Rectal smooth muscle tissue (tissue), 1 donor: ENCODE measurements around the gene GRIN2A.

Experiments
- H3K27ac ChIP-seq: one replicate; pipeline ENCODE4 v1.7.0; 2013; ENCODE audit warnings: low read depth, low read length, inconsistent platforms
- H3K27me3 ChIP-seq: one replicate; pipeline ENCODE4 v1.7.0; 2013; ENCODE audit warnings: low read length; ENCODE audit not compliant: control insufficient read depth, insufficient read depth
- H3K36me3 ChIP-seq: one replicate; pipeline ENCODE4 v1.7.0; 2013; ENCODE audit warnings: low read length; ENCODE audit not compliant: control insufficient read depth, insufficient read depth
- H3K4me1 ChIP-seq: one replicate; pipeline ENCODE4 v1.7.0; 2013; ENCODE audit warnings: low read length; ENCODE audit not compliant: control insufficient read depth, insufficient read depth
- H3K4me3 ChIP-seq: one replicate; pipeline ENCODE4 v1.7.0; 2013; ENCODE audit warnings: low read length
- H3K9ac ChIP-seq: one replicate; pipeline ENCODE4 v1.7.0; 2013; ENCODE audit warnings: low read length

Gene GRIN2A

GRCh38 chr16:10206865-10207264 is 24.6 kb upstream of the GRIN2A start:
- Histone ChIP-seq H3K36me3 (no peaks in the 10 kb centered on the region), H3K27ac (no peak overlapping the region), H3K9ac (no peak overlapping the region), H3K27me3 (no peaks in the 10 kb centered on the region), H3K4me1 (no peaks in the 10 kb centered on the region), H3K4me3 (no peak overlapping the region)

GRCh38 chr16:10206215-10206614 is 24.0 kb upstream of the GRIN2A start:
- Histone ChIP-seq H3K4me1 (no peaks in the 10 kb centered on the region), H3K9ac (no peak overlapping the region), H3K36me3 (no peaks in the 10 kb centered on the region), H3K27ac (no peak overlapping the region), H3K27me3 (no peaks in the 10 kb centered on the region), H3K4me3 (no peak overlapping the region)

GRCh38 chr16:10205688-10206087 is 23.5 kb upstream of the GRIN2A start:
- H3K27me3 ChIP-seq: no peaks in the 10 kb centered on the region
- H3K36me3 ChIP-seq: no peaks in the 10 kb centered on the region
- no peak overlapping the region for H3K27ac ChIP-seq
- no peak overlapping the region for H3K9ac ChIP-seq
- no peaks in the 10 kb centered on the region for H3K4me1 ChIP-seq
- no peak overlapping the region for H3K4me3 ChIP-seq

- no peak overlapping the region for H3K4me3 ChIP-seq
- H3K27me3 ChIP-seq: no peaks in the 10 kb centered on the region
- no peak overlapping the region for H3K9ac ChIP-seq
- H3K4me1 ChIP-seq: no peaks in the 10 kb centered on the region
- no peaks in the 10 kb centered on the region for H3K36me3 ChIP-seq
- no peak overlapping the region for H3K27ac ChIP-seq
These were observed 20.4 kb upstream of the GRIN2A start for GRCh38 chr16:10202649-10203048.

- Histone ChIP-seq H3K27me3 (no peaks in the 10 kb centered on the region), H3K4me1 (no peaks in the 10 kb centered on the region), H3K27ac (no peak overlapping the region), H3K36me3 (no peaks in the 10 kb centered on the region), H3K4me3 (no peak overlapping the region), H3K9ac (no peak overlapping the region)
These were observed 18.7 kb upstream of the GRIN2A start for GRCh38 chr16:10200637-10201586.

- H3K4me3 ChIP-seq: no peak overlapping the region
- no peak overlapping the region for H3K9ac ChIP-seq
- no peaks in the 10 kb centered on the region for H3K27me3 ChIP-seq
- no peaks in the 10 kb centered on the region for H3K36me3 ChIP-seq
- H3K4me1 ChIP-seq: no peaks in the 10 kb centered on the region
- H3K27ac ChIP-seq: no peak overlapping the region
These were observed 14.8 kb upstream of the GRIN2A start for GRCh38 chr16:10196999-10197398.

GRCh38 chr16:10191096-10191495 is 8.9 kb upstream of the GRIN2A start:
- H3K27me3 ChIP-seq: no peaks in the 10 kb centered on the region
- H3K36me3 ChIP-seq: no peaks in the 10 kb centered on the region
- H3K9ac ChIP-seq: no peak overlapping the region
- no peak overlapping the region for H3K27ac ChIP-seq
- no peaks in the 10 kb centered on the region for H3K4me1 ChIP-seq
- no peak overlapping the region for H3K4me3 ChIP-seq

- H3K9ac ChIP-seq: no peak overlapping the region
- no peaks in the 10 kb centered on the region for H3K4me1 ChIP-seq
- H3K4me3 ChIP-seq: no peak overlapping the region
- H3K27me3 ChIP-seq: no peaks in the 10 kb centered on the region
- H3K27ac ChIP-seq: no peak overlapping the region
- H3K36me3 ChIP-seq: no peaks in the 10 kb centered on the region
These were observed 7.7 kb upstream of the GRIN2A start for GRCh38 chr16:10189861-10190390.

- H3K27ac ChIP-seq: no peak overlapping the region
- no peaks in the 10 kb centered on the region for H3K36me3 ChIP-seq
- H3K4me1 ChIP-seq: no peaks in the 10 kb centered on the region
- no peaks in the 10 kb centered on the region for H3K27me3 ChIP-seq
- no peak overlapping the region for H3K9ac ChIP-seq
- H3K4me3 ChIP-seq: no peak overlapping the region
These were observed 6.0 kb upstream of the GRIN2A start for GRCh38 chr16:10188236-10188635.

- Histone ChIP-seq H3K9ac (no peak overlapping the region), H3K4me3 (peak overlapping the region; percentile 56), H3K4me1 (peaks cover 2% of the 10 kb centered on the region), H3K36me3 (no peaks in the 10 kb centered on the region), H3K27me3 (peaks cover 20% of the 10 kb centered on the region), H3K27ac (no peak overlapping the region)
These were observed 749 bp downstream of the GRIN2A start for GRCh38 chr16:10181196-10182162.

- no peak overlapping the region for H3K27ac ChIP-seq
- H3K4me1 ChIP-seq: peaks cover 2% of the 10 kb centered on the region
- H3K36me3 ChIP-seq: no peaks in the 10 kb centered on the region
- peaks cover 20% of the 10 kb centered on the region for H3K27me3 ChIP-seq
- H3K4me3 ChIP-seq: no peak overlapping the region
- no peak overlapping the region for H3K9ac ChIP-seq
These were observed 1.5 kb downstream of the GRIN2A start for GRCh38 chr16:10180771-10181163.

GRCh38 chr16:10180042-10180770 is 2.0 kb downstream of the GRIN2A start:
- H3K27ac ChIP-seq: no peak overlapping the region

More at GRCh38 chr16:10180042-10180770, 2.0 kb downstream of the GRIN2A start:
- Histone ChIP-seq H3K9ac (no peak overlapping the region), H3K27me3 (peaks cover 20% of the 10 kb centered on the region), H3K4me3 (no peak overlapping the region), H3K4me1 (peaks cover 2% of the 10 kb centered on the region), H3K36me3 (no peaks in the 10 kb centered on the region)
